ENCODE data around the gene TNRC6A. TPM values are rescaled to one million over a fixed set of nuclear protein-coding genes. Genes with fewer than 3 reads are reported as not detected.

TNRC6A gene
- total and polyA plus RNA-seq, 10 of the 15 experiments (the other 5 are each of a cell fraction or from before 2014, with no cell fraction given), result 4.6 to 41.3 (median 29.7) TPM

GRCh38 chr16:24755201-24755874 lies 25.9 kb downstream of the TNRC6A start:
- Histone ChIP-seq H3K4me3 (no peak overlapping the region), H4K20me1 (ENCODE audit: control insufficient read depth, insufficient read depth) (no peaks in the 10 kb centered on the region; the same call in 1 of the 2 replicates), H3K4me1 (ENCODE audit: control insufficient read depth, insufficient read depth, low read length) (no peaks in the 10 kb centered on the region), H3K4me2 (ENCODE audit: control insufficient read depth, insufficient read depth) (no peak overlapping the region), H3K9me3 (replicated peaks; ENCODE audit: control insufficient read depth, insufficient read depth, low read length) (no peaks in the 10 kb centered on the region), H3K27me3 (replicated peaks in 1 of 2; ENCODE audit: control insufficient read depth in 2 of 2, insufficient read depth in 2 of 2, low read length in 1 of 2) (no peaks in the 10 kb centered on the region), H3K9ac (ENCODE audit: control insufficient read depth, insufficient read depth, low read length) (no peak overlapping the region), H3K36me3 (ENCODE audit: control insufficient read depth in 2 of 2, insufficient read depth in 2 of 2, low read length in 1 of 2) (peaks cover 2 to 13% of the 10 kb centered on the region in 2 experiments; a peak in 3 of 4 replicates), H2AFZ (ENCODE audit: control insufficient read depth, low read depth, low read length) (no peak overlapping the region), H3K79me2 (ENCODE audit: control insufficient read depth, insufficient read depth, low read length) (peaks cover 16% of the 10 kb centered on the region), H3K27ac (ENCODE audit: control insufficient read depth, insufficient read depth) (no peak overlapping the region)
- ChIA-PET POLR2A (interaction anchor here (0.5 kb wide), 1 partner anchor 16 kb away, joined by 3 read pairs; no protein-coding TSS in a partner anchor), CTCF (interaction anchor here (1.0 to 1.8 kb wide), 3 partner anchors 10 to 352 kb away, joined by 3 to 6 read pairs (median 4); no protein-coding TSS in a partner anchor), RAD21 (ENCODE audit: unreplicated experiment) (interaction anchor here (1.0 kb wide), 1 partner anchor 10 kb away, joined by 3 read pairs; no protein-coding TSS in a partner anchor), SMC1A (ENCODE audit: uncharacterized antibody, unreplicated experiment) (interaction anchor here (0.7 to 2.7 kb wide), 3 partner anchors 10 to 21 kb away, joined by 3 to 11 read pairs (median 3); no protein-coding TSS in a partner anchor)
- no peak for FAIRE-seq
- intact Hi-C loops (cut with micrococcal nuclease; ENCODE audit: unreplicated experiment) (no loop called here), in situ Hi-C loops (cut with MboI) (no loop called here)
- 97% methylated on average over 3 of the region's 3 CpGs for WGBS (ENCODE audit: insufficient coverage, insufficient replicate concordance, low lambda C conversion rate, missing lambda C conversion rate)
- BruUV-seq (replicated peaks), result no TSS peak
- ATAC-seq, result no peak
- no peak for TF ChIP-seq CBX3 (IDR thresholded peaks at IDR 0.05; ENCODE audit: borderline replicate concordance, low read depth)
- no peak for TF ChIP-seq POU2F2 (IDR thresholded peaks at IDR 0.05; ENCODE audit: borderline replicate concordance, low read depth, low read length)
- no peak for DNase-seq (ENCODE audit: low read depth, low spot score)

DNA sequence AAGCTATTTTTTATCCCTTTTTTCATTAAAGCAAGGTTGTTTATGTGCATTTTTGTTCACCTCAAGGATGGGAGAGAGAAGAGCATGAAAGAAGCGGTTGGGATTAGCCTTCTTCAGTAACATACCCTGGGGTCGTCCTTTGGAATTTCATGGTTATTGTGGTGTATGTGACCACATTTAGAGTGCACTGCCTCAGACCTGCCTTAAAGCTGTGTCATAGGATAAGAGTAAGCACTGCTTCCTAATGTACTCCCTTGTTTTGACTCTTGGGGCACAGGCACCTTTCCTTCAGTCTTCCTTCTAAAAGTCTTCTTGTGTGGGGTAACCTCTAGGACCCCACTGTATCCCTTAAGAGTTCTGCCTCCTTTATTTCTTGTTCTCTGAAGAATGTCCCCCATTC lies 28.9 kb downstream of the TNRC6A start:
- H3K9me3 ChIP-seq (replicated peaks; ENCODE audit: control insufficient read depth, insufficient read depth, low read length), result no peaks in the 10 kb centered on the region
- no peak overlapping the region for H3K9ac ChIP-seq (ENCODE audit: control insufficient read depth, insufficient read depth, low read length)
- CTCF ChIA-PET, result interaction anchor here (1.2 to 1.4 kb wide), 2 partner anchors 15 to 27 kb away, joined by 3 read pairs; no protein-coding TSS in a partner anchor
- FAIRE-seq (no peak), ATAC-seq (no peak), DNase-seq (ENCODE audit: low read depth, low spot score) (no peak)
- no peak overlapping the region for H2AFZ ChIP-seq (ENCODE audit: control insufficient read depth, low read depth, low read length)
- H3K4me2 ChIP-seq (ENCODE audit: control insufficient read depth, insufficient read depth), result no peak overlapping the region
- BruUV-seq (replicated peaks), result no TSS peak
- H3K27ac ChIP-seq (ENCODE audit: control insufficient read depth, insufficient read depth), result no peak overlapping the region
- no peak overlapping the region for H3K4me3 ChIP-seq
- peaks cover 4 to 17% of the 10 kb centered on the region in 2 experiments for H3K36me3 ChIP-seq (ENCODE audit: control insufficient read depth in 2 of 2, insufficient read depth in 2 of 2, low read length in 1 of 2)
- H4K20me1 ChIP-seq (ENCODE audit: control insufficient read depth, insufficient read depth), result no peaks in the 10 kb centered on the region; the same call in 1 of the 2 replicates
- RAD21 ChIA-PET (ENCODE audit: unreplicated experiment), result no interaction called here
- no peaks in the 10 kb centered on the region for H3K27me3 ChIP-seq (replicated peaks in 1 of 2; ENCODE audit: control insufficient read depth in 2 of 2, insufficient read depth in 2 of 2, low read length in 1 of 2)
- POLR2A ChIA-PET, result no interaction called here
- SMC1A ChIA-PET (ENCODE audit: uncharacterized antibody, unreplicated experiment), result interaction anchor here (0.7 to 1.4 kb wide), 4 partner anchors 9 to 192 kb away, joined by 3 to 6 read pairs (median 3); no protein-coding TSS in a partner anchor
- 75% methylated on average over 2 of the region's 2 CpGs for WGBS (ENCODE audit: insufficient coverage, insufficient replicate concordance, low lambda C conversion rate, missing lambda C conversion rate)
- in situ Hi-C loops (cut with MboI), result no loop called here
- H3K4me1 ChIP-seq (ENCODE audit: control insufficient read depth, insufficient read depth, low read length), result no peaks in the 10 kb centered on the region
- H3K79me2 ChIP-seq (ENCODE audit: control insufficient read depth, insufficient read depth, low read length), result peaks cover 5% of the 10 kb centered on the region
- intact Hi-C loops (cut with micrococcal nuclease; ENCODE audit: unreplicated experiment), result no loop called here
- TF ChIP-seq JUND (IDR thresholded peaks at IDR 0.05; ENCODE audit: low read depth, low read length) (no peak), LARP7 (IDR thresholded peaks at IDR 0.05) (no peak), ZZZ3 (IDR thresholded peaks at IDR 0.05; ENCODE audit: control insufficient read depth, insufficient read length, low read depth) (no peak), IKZF1 (conservative IDR thresholded peaks at IDR 0.05) (no peak), ATF7 (IDR thresholded peaks at IDR 0.05; ENCODE audit: low read depth) (no peak), BHLHE40 (IDR thresholded peaks at IDR 0.05; ENCODE audit: borderline replicate concordance in 1 of 2, low read depth in 2 of 2, low read length in 1 of 2) (no peak), IRF3 (IDR thresholded peaks at IDR 0.05) (no peak), SMAD1 (IDR thresholded peaks at IDR 0.05; ENCODE audit: low read depth, partially characterized antibody) (no peak), ZNF384 (IDR thresholded peaks at IDR 0.05; ENCODE audit: borderline replicate concordance, low read depth, low read length) (no peak), ZNF24 (IDR thresholded peaks at IDR 0.05) (no peak), SMAD5 (IDR thresholded peaks at IDR 0.05; ENCODE audit: low read depth) (no peak), ASH2L (IDR thresholded peaks at IDR 0.05; ENCODE audit: borderline replicate concordance, low read depth) (no peak)
- TF ChIP-seq, protein P1, sequence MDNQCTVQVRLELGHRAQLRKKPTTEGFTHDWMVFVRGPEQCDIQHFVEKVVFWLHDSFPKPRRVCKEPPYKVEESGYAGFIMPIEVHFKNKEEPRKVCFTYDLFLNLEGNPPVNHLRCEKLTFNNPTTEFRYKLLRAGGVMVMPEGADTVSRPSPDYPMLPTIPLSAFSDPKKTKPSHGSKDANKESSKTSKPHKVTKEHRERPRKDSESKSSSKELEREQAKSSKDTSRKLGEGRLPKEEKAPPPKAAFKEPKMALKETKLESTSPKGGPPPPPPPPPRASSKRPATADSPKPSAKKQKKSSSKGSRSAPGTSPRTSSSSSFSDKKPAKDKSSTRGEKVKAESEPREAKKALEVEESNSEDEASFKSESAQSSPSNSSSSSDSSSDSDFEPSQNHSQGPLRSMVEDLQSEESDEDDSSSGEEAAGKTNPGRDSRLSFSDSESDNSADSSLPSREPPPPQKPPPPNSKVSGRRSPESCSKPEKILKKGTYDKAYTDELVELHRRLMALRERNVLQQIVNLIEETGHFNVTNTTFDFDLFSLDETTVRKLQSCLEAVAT (IDR thresholded peaks at IDR 0.05), result no peak
